Posterior vena cava (tissue), 2 donors: ENCODE measurements around the gene EFCAB9. TPM values are rescaled to one million over a fixed set of nuclear protein-coding genes. Genes with fewer than 3 reads are reported as not detected.

Source experiments
- DNase-seq: peaks from one replicate; pipeline ENCODE4 v3.0.0-alpha.2; 2020; ENCODE audit warnings: low spot score
- intact Hi-C, 2 donors: fragments of 100-400 bp; cut with DNase I; formaldehyde crosslinking; loops; one replicate each; pipeline versions ENCODE4 v1.14.1 to v1.14.2; 2022 to 2023
- total RNA-seq, 2 donors: library from RNA; stranded (reverse); fragmentation: NEBNext Ultra II Directional; extraction: Animal tissue kit (Norgen Biotek cat#: 25700); gene quantifications; one replicate each; pipeline ENCODE4 v1.2.1, GENCODE V29; 2021
- donor health status: DM: yes; HTN: yes; CAD: no.
- donor health status: DM: yes; HTN: yes; CAD: no.

EFCAB9 gene
- total RNA-seq, 2 donors from 2014 or later: not detected

GRCh38 chr5:172223901-172224873, 30.2 kb downstream of the EFCAB9 start:
- intact Hi-C loops: no loop called here
- no peak for DNase-seq

- no peak for DNase-seq
- intact Hi-C loops: no loop called here
Measured at GRCh38 chr5:172224996-172225395, 31.0 kb downstream of the EFCAB9 start.

- no peak for DNase-seq
- intact Hi-C loops: no loop called here
Measured at GRCh38 chr5:172229904-172230303, 35.9 kb downstream of the EFCAB9 start.

- no peak for DNase-seq
- intact Hi-C loops: no loop called here
Measured at GRCh38 chr5:172234031-172234430, 40.1 kb downstream of the EFCAB9 start.

- intact Hi-C loops: no loop called here
- no peak for DNase-seq
Measured at GRCh38 chr5:172235132-172235780, 41.3 kb downstream of the EFCAB9 start.

- intact Hi-C loops: no loop called here
- no peak for DNase-seq
Measured at GRCh38 chr5:172235827-172236736, 42.1 kb downstream of the EFCAB9 start.

- intact Hi-C loops: no loop called here
- no peak for DNase-seq
Measured at GRCh38 chr5:172238334-172238733, 44.4 kb downstream of the EFCAB9 start.

GRCh38 chr5:172243302-172243701, 49.3 kb downstream of the EFCAB9 start:
- no peak for DNase-seq
- intact Hi-C loops: no loop called here

- intact Hi-C loops: no loop called here
- DNase-seq: no peak
Measured at GRCh38 chr5:172245046-172245445, 51.1 kb downstream of the EFCAB9 start.

- intact Hi-C loops: no loop called here
- DNase-seq: no peak
Measured at GRCh38 chr5:172245703-172246125, 51.7 kb downstream of the EFCAB9 start.

GRCh38 chr5:172248637-172249036, 54.7 kb downstream of the EFCAB9 start:
- intact Hi-C loops: no loop called here
- DNase-seq: no peak

GRCh38 chr5:172251419-172251818, 57.4 kb downstream of the EFCAB9 start:
- DNase-seq: no peak
- intact Hi-C loops: no loop called here

- no peak for DNase-seq
- intact Hi-C loops: no loop called here
Measured at GRCh38 chr5:172252501-172252900, 58.5 kb downstream of the EFCAB9 start.

Other genes with a start within 250 kb of the EFCAB9 start
- gene FBXW11, start 187.5 kb upstream of the EFCAB9 start, total RNA-seq: 10 to 100 TPM; 47.8 to 55.5 TPM
- gene STK10, start 5.9 kb upstream of the EFCAB9 start, total RNA-seq: 10 to 100 TPM; 25.2 to 33.6 TPM
- gene UBTD2, start 89.6 kb downstream of the EFCAB9 start, total RNA-seq: 10 to 100 TPM; 18.7 to 24.0 TPM